IPS-18a (cell line): ENCODE measurements around the gene CARD16.
"Not testable (repeated sequence)": the region's sequence is repeated elsewhere in the genome, so short reads cannot be mapped to it uniquely, and the experiment has no call there.

ENCODE experiments used
- H3K27ac ChIP-seq: one replicate; pipeline ENCODE4 v1.5.1; 2013; ENCODE audit warnings: low read length
- H3K27me3 ChIP-seq: one replicate; pipeline ENCODE4 v1.6.1; 2013; ENCODE audit warnings: mild to moderate bottlenecking, low read length; ENCODE audit not compliant: control insufficient read depth, insufficient read depth
- H3K36me3 ChIP-seq: one replicate; pipeline ENCODE4 v1.6.1; 2013; ENCODE audit warnings: low read depth, low read length; ENCODE audit not compliant: control insufficient read depth
- H3K4me1 ChIP-seq: one replicate; pipeline ENCODE4 v1.6.1; 2013; ENCODE audit warnings: low read depth, low read length; ENCODE audit not compliant: control insufficient read depth
- H3K4me3 ChIP-seq: one replicate; pipeline ENCODE4 v1.5.1; 2013; ENCODE audit warnings: low read length
- H3K9ac ChIP-seq: one replicate; pipeline ENCODE4 v1.6.1; 2013; ENCODE audit warnings: mild to moderate bottlenecking, low read length, moderate library complexity
- H3K9me3 ChIP-seq: one replicate; pipeline ENCODE4 v1.6.1; 2013; ENCODE audit warnings: low read depth, low read length; ENCODE audit not compliant: control insufficient read depth

The CARD16 gene

GRCh38 chr11:105042178-105042577 is 3.0 kb downstream of the CARD16 start:
- Histone ChIP-seq H3K9ac (no peak overlapping the region), H3K4me3 (no peak overlapping the region), H3K36me3 (no peaks in the 10 kb centered on the region), H3K27ac (no peak overlapping the region), H3K4me1 (no peaks in the 10 kb centered on the region), H3K9me3 (no peaks in the 10 kb centered on the region), H3K27me3 (no peaks in the 10 kb centered on the region)

- Histone ChIP-seq H3K9ac (no peak overlapping the region), H3K27me3 (no peaks in the 10 kb centered on the region), H3K4me1 (no peaks in the 10 kb centered on the region), H3K9me3 (no peaks in the 10 kb centered on the region), H3K36me3 (no peaks in the 10 kb centered on the region), H3K4me3 (no peak overlapping the region), H3K27ac (no peak overlapping the region)
Observed at GRCh38 chr11:105040703-105041102, 4.4 kb downstream of the CARD16 start.

- no peaks in the 10 kb centered on the region for H3K36me3 ChIP-seq
- H3K4me1 ChIP-seq: no peaks in the 10 kb centered on the region
- H3K27ac ChIP-seq: no peak within 1 kb of the TSS
- H3K27me3 ChIP-seq: no peaks in the 10 kb centered on the region
- H3K9ac ChIP-seq: no peak within 1 kb of the TSS
- no peaks in the 10 kb centered on the region for H3K9me3 ChIP-seq
- no peak within 1 kb of the TSS for H3K4me3 ChIP-seq
Observed at GRCh38 chr11:105034813-105035620, 10.1 kb downstream of the CARD16 start, which contains the start of gene CASP1. Gene CASP1 (minus strand): TSS chr11:105035144. CDS start chr11:105035113, 31 bp downstream.

GRCh38 chr11:105034388-105034787 is 10.7 kb downstream of the CARD16 start:
- H3K9me3 ChIP-seq, H3K27ac ChIP-seq, H3K4me1 ChIP-seq, H3K36me3 ChIP-seq, H3K4me3 ChIP-seq, H3K27me3 ChIP-seq, H3K9ac ChIP-seq: not testable (repeated sequence)

GRCh38 chr11:105033781-105034180 is 11.4 kb downstream of the CARD16 start:
- no peaks in the 10 kb centered on the region for H3K9me3 ChIP-seq
- H3K27me3 ChIP-seq: no peaks in the 10 kb centered on the region
- no peak overlapping the region for H3K9ac ChIP-seq
- no peak overlapping the region for H3K27ac ChIP-seq
- no peak overlapping the region for H3K4me3 ChIP-seq
- H3K36me3 ChIP-seq: no peaks in the 10 kb centered on the region
- no peaks in the 10 kb centered on the region for H3K4me1 ChIP-seq

- Histone ChIP-seq H3K4me3 (no peak overlapping the region), H3K27me3 (no peaks in the 10 kb centered on the region), H3K36me3 (no peaks in the 10 kb centered on the region), H3K4me1 (no peaks in the 10 kb centered on the region), H3K27ac (no peak overlapping the region), H3K9ac (no peak overlapping the region), H3K9me3 (no peaks in the 10 kb centered on the region)
Observed at GRCh38 chr11:105033343-105033742, 11.8 kb downstream of the CARD16 start.

- Histone ChIP-seq H3K4me1 (no peaks in the 10 kb centered on the region), H3K36me3 (no peaks in the 10 kb centered on the region), H3K27ac (no peak overlapping the region), H3K9me3 (no peaks in the 10 kb centered on the region), H3K27me3 (no peaks in the 10 kb centered on the region), H3K9ac (no peak overlapping the region), H3K4me3 (no peak overlapping the region)
Observed at GRCh38 chr11:105032495-105032894, 12.6 kb downstream of the CARD16 start.

- Histone ChIP-seq H3K36me3 (no peaks in the 10 kb centered on the region), H3K9me3 (no peaks in the 10 kb centered on the region), H3K4me1 (no peaks in the 10 kb centered on the region), H3K9ac (no peak overlapping the region), H3K27ac (no peak overlapping the region), H3K27me3 (no peaks in the 10 kb centered on the region), H3K4me3 (no peak overlapping the region)
Observed at GRCh38 chr11:105027678-105028077, 17.5 kb downstream of the CARD16 start.

GRCh38 chr11:105024394-105024793 is 20.7 kb downstream of the CARD16 start:
- Histone ChIP-seq H3K9ac (no peak overlapping the region), H3K36me3 (no peaks in the 10 kb centered on the region), H3K27ac (no peak overlapping the region), H3K4me1 (no peaks in the 10 kb centered on the region), H3K9me3 (no peaks in the 10 kb centered on the region), H3K4me3 (no peak overlapping the region), H3K27me3 (no peaks in the 10 kb centered on the region)

- no peaks in the 10 kb centered on the region for H3K4me1 ChIP-seq
- no peaks in the 10 kb centered on the region for H3K27me3 ChIP-seq
- H3K27ac ChIP-seq: no peak within 1 kb of the TSS
- no peaks in the 10 kb centered on the region for H3K9me3 ChIP-seq
- no peak within 1 kb of the TSS for H3K9ac ChIP-seq
- H3K36me3 ChIP-seq: no peaks in the 10 kb centered on the region
- no peak within 1 kb of the TSS for H3K4me3 ChIP-seq
Observed at GRCh38 chr11:105023003-105023402, 22.1 kb downstream of the CARD16 start, which contains the start of gene CASP5. Gene CASP5 (minus strand): TSS chr11:105023168. CDS start chr11:105023136, 32 bp downstream.

- H3K27me3 ChIP-seq: no peaks in the 10 kb centered on the region
- H3K27ac ChIP-seq: no peak overlapping the region
- H3K9ac ChIP-seq: no peak overlapping the region
- H3K4me1 ChIP-seq: no peaks in the 10 kb centered on the region
- H3K36me3 ChIP-seq: no peaks in the 10 kb centered on the region
- no peak overlapping the region for H3K4me3 ChIP-seq
- no peaks in the 10 kb centered on the region for H3K9me3 ChIP-seq
Observed at GRCh38 chr11:105022527-105022926, 22.6 kb downstream of the CARD16 start.

- no peaks in the 10 kb centered on the region for H3K9me3 ChIP-seq
- no peaks in the 10 kb centered on the region for H3K36me3 ChIP-seq
- no peaks in the 10 kb centered on the region for H3K27me3 ChIP-seq
- H3K27ac ChIP-seq: no peak overlapping the region
- H3K4me1 ChIP-seq: no peaks in the 10 kb centered on the region
- no peak overlapping the region for H3K4me3 ChIP-seq
- H3K9ac ChIP-seq: no peak overlapping the region
Observed at GRCh38 chr11:105007463-105007862, 37.7 kb downstream of the CARD16 start.
